NCI-H1436 treated with DMSO at 0.1 percent for 48 hours (cell line): ENCODE measurements around the gene TRPT1.
"Not testable (repeated sequence)": the region's sequence is repeated elsewhere in the genome, so short reads cannot be mapped to it uniquely, and the experiment has no call there.

ENCODE experiments used
- DNase-seq: peaks from one replicate; lab custom pipeline; 2025; lab: John Stamatoyannopoulos, UW

Gene TRPT1

GRCh38 chr11:64258946-64259532 lies 33.1 kb upstream of the TRPT1 start:
- DNase-seq: no peak

DNA sequence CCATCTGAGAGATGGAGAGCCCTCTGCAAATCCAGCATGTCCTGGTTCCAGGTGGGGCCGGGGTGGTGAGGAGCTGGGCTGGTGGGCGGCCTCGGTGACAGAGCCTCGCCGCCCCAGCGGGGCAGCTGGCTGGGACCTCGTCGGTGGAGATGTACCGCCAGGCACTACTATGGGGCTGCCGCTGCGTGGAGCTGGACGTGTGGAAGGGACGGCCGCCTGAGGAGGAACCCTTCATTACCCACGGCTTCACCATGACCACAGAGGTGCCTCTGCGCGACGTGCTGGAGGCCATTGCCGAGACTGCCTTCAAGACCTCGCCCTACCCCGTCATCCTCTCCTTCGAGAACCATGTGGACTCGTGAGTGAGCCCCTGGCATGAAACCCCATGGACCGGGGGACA lies 32.4 kb upstream of the TRPT1 start:
- no peak for DNase-seq

GRCh38 chr11:64256300-64256699 lies 30.3 kb upstream of the TRPT1 start:
- DNase-seq: no peak

DNA sequence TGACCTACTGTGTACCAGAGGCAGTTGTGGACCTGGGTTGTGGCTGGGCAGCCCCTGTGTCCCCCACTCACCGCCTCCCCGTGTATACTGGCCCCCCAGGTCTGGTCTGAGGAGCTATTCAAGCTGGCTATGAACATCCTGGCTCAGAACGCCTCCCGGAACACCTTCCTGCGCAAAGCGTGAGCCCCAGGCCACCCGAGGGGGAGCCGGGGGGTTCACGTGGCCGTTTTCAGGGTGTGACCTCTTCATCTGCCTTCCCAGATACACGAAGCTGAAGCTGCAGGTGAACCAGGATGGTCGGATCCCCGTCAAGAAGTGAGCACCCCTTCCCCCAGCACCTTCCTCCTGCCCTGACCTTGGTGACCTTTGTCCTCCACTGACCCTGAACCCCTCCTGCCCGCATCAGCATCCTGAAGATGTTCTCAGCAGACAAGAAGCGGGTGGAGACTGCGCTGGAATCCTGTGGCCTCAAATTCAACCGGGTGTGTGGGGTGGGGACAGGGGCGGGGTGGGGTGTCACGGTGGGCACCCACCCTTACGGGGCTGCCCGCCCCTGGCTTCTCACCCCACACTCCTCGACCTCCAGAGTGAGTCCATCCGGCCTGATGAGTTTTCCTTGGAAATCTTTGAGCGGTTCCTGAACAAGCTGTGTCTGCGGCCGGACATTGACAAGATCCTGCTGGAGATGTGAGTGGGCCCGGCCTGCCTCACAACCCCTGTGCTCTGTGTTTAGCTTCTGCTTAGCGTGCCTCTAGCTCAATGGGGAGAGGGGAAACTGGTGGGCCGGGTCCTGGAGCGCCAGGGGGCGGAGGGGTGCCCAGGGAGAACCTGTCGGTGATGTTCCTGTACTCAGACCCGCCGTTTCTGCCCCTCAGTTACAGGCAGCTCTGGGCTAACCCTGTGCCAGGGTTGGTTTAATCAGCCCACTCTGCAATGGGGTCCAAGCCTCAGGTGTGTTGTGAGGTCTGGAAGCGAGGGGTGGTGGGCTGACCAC lies 29.4 kb upstream of the TRPT1 start:
- DNase-seq: no peak

GRCh38 chr11:64254326-64254725 lies 28.3 kb upstream of the TRPT1 start:
- no peak for DNase-seq

GRCh38 chr11:64253481-64253880 lies 27.5 kb upstream of the TRPT1 start:
- DNase-seq: no peak

- DNase-seq: no peak
Observed at GRCh38 chr11:64253043-64253442, 27.1 kb upstream of the TRPT1 start.

DNA sequence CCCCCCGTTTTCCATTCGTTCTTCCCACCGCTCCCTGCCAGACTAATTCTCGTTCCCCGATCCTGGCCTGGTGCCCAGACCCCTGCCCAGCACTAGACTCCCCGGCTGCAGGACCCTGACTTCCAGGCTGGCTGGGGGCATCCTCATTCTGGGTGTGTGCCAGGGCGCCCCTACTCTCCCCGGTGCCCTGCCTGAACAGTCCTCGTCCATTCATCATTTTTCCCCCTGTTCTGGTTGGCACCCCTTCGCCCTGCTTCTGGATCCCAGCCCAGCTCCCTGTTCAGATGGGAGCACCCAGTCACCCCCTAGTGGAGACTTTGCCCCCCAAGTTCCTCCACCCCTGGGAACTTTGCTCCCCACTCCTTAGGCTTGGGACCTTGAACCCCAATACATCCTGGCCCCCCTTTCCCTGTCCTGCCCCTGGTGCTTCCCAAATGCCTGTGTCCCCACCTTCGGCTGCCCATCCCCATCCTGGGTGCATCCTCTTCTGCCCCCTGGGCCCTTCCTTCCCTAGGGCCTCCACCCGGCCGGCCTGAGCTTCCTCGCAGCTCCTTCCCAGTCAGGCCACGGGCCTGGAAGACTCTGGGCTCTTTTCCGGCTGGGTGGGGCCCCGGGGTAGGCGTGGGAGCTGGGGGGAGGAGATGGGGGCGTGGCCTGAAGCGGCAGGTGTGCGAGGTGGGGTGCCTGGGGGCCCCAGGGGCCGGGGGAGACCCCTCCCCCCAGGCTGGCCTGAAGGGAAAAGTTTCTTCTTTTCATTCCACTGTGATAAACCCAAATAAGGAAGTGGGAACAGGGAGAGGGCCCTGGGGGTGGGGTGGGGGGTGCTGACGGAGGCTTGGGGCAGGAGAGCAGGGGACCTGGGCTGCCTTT lies 26.3 kb upstream of the TRPT1 start:
- DNase-seq: no peak

GRCh38 chr11:64251753-64252002 lies 25.7 kb upstream of the TRPT1 start:
- no peak for DNase-seq

DNA sequence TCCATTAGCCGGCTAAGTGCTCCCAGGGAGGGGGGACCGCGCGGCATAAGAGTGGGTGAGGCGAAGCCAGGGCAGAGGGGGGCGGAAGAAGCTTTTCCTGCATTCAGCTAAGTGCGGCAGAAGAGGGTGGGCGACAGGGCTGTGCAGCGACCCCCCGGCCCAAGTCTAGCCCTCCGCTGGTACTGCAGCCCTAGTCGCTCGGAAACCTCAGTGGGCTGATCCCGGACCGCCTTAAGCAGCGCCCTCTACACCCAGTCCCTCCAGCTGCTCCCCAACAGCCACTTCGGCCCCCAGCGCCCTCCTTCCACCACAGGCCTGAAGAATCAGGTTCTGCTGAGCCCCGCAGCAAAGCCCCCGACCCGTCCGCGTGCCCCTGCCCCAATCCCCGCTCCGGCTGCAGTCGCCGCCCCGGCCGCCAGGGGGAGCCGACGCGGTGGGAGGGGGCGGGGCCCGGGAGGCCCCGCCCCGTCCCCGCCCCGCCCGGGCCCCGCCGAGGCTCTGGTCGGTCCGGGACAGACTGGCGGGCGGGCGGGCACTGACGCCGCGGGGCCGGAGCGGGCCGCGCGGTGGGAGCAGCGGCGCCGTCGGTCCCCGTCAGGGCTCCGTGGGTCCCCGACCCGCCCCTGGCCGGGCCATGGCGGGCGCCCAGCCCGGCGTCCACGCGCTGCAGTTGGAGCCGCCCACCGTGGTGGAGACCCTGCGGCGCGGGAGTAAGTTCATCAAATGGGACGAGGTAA lies 25.2 kb upstream of the TRPT1 start, which contains the start of gene PLCB3:
Gene PLCB3, plus strand, starts transcription at position 515 of the 737 bp plus-strand sequence. Its CDS starts 120 bp downstream, at position 635.
- DNase-seq: no peak

DNA sequence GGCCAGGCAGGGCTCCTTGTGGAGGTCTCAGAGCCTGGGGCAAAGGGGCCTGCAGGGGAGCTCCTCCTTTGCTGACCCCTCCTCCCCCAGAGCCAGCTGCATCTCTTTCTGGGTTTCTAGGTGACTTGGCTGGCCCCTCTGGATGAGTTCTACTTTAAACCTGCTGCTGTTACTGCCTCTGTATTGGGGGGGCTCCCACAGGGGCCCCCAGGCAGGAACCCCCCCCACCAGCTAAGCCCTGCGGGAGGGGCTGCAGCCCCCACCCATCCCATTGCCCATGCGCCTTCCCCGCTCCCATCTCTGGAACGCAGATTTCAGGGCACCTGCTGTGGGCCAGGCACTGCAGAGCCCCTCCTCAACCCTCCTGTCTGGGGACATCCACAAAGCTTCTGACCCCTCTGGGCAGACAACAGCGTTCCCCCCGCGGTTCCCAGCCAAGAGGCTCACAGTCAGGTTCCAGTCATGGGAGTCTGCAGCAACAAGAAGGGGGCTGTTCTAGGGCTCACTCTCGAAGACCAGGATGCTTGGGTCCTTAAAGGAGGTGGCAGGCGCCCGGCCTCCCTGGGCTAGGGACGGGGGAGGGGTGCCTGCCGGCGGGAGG lies 24.5 kb upstream of the TRPT1 start:
- no peak for DNase-seq

DNA sequence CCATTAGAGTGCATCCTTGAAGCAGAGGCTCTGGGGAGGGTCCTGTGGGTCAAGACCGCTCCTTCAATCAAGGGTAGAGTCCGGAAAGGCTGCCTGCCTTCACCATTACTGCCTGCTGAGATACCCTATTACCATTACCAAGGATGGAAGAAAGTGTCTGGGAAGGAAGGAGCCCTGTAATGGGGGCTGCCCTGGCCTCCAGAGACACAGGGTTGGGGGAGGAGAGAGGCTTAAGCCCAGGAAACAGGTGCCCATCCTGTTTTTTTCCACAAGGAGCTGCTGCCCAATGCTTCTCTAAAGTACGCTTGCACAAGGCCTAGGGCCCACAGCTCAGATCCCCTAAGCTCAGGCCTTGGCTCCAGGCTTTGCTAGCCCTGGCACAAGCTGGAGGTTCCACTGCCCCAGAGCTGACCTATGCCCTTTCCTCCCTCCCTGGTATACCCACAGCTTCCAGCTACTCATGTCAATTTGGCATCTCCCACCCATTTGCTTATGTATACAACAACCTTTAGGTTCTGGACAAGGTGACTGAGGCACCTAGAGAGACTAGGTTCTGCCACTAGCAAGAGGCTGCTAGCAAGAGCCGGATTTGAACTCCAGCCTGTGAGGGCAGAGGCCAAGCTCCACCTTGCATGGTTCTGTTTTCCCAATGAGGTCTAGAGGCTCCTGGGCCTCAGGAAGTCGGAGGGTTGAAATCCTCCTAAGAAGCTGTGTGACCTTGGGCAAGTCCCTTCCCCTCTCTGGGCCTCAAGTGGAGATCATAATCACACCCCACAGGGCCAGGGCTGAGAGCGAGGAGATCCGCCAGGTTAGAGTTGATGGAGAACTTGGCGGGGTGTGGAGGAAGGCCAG lies 23.8 kb upstream of the TRPT1 start:
- DNase-seq: no peak

GRCh38 chr11:64249038-64249437 lies 23.1 kb upstream of the TRPT1 start:
- DNase-seq: no peak

DNA sequence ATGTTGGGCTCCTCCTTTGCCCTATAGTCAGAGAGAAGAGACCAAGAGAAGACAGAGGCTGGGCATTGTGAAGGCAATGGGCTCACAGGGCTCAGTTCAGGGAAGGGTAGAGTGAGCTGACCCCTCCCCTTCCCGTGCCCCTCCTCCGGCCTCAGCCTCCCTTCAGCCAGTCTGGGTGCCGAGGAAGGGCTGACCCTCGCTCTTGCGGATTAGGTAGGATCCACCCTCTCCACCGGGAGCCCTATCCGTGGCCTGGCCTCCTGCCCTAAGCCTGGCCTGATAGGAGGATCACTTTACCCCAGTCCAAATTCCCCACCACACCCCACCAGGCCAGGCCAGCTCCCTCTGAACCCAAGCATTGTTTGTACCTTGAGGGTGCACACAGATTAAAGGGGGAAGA lies 22.6 kb upstream of the TRPT1 start:
- no peak for DNase-seq

GRCh38 chr11:64247729-64248531 lies 21.9 kb upstream of the TRPT1 start:
- DNase-seq: no peak

GRCh38 chr11:64246871-64247728 lies 21.1 kb upstream of the TRPT1 start, which contains the start of gene PPP1R14B:
Gene PPP1R14B, minus strand, starts transcription at chr11:64246943. Its CDS starts 270 bp downstream, at chr11:64246673.
- DNase-seq: no peak

DNA sequence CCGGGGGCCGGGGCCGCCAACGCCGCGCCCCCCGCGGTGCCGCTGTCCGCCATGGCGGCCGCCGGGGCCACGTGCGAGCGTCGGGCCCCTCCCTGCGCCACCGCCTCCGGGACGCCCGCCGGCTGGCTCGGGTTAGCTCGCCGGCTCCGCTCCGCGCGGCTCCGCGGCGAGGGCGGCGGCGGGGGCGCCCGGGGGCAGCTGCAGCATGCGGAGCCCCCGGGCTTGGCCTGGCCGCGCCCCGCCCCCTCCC lies 20.6 kb upstream of the TRPT1 start:
- not testable (repeated sequence) for DNase-seq

DNA sequence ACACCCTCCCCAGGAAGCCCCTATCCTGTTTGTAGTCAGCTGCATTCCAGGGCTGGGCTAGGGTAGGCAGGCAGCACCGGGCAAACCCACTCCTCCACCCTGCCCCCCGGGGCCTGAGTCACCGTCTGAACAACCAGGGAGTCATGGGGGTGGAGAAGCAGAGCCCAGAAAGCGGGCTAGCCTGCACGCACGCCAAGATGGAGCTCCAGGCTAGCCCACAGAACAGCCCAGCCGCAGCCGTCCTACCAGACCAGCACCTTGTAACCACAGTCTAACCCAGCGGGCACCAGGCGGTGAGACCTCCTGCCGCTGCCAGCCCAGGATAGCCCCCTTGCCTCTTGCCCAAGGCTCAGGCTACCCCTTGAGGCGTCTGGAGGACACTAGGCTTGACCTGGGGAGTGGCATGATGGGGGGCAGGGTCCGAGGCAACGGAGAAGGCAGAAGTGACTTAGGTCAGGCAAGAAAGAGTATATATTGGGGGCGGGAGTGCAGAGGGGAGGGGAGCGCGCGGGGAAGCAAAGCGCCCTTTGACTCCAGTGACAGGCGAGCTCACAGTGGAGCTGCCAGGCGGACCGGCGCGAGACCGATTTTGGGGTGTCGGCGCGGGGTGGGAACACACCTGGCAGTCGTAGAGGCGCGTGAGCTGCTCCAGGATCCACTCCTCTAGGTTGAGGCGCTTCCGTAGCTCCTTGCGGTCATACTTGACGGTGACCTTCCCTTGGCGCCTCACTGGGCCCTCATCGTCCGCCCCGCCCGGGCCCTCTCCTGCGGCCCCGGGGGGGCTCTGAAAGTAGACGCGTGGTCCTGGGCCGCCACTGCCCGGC lies 20.0 kb upstream of the TRPT1 start:
- DNase-seq: no peak
